Measurements from ENCODE around the gene SARDH.

SARDH gene

DNA sequence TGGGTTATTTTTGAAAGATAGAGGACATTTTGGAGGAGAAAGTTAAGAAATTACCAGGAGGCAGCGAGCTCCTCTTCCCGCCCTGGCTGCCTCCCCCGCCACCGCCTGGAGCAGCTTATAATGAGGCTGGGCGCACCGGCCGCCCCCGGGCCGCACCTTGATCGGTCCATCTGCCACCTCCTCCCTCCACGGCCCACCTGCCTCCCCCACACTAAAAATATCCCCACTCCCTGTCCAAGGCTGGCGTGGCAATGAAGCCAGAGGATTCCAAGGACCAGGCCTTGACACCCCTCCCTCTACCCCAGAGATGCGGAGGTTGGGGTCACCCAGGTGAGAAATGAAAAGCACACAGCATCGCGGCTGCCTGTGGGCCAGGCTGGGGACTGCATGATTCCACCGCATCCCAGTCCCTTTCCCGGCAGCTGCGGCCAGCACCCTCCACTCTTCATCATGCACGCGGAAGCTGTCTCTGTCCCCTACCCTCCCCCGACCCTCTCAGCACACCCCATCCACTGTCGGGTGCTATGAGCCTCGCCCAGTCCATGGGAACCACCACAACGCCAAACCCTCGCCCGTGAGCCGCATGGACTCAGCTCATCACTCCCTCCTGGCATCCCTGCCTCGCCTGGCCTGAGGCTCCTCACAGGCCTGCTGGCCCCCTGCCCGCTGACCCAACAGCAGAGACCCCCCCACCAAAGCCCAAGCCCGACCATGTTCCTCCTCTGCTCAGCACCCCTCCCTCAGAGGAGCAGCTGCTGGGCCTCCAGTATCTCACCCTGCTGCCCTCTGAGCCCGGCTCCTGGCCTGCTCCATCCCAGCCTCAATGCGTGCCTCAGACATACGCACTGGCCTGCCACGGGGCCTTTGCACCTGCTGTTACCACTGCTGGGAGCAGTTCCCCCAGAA lies 50.0 kb downstream of the SARDH start:
- CTCF ChIA-PET, result no interaction called here

GRCh38 chr9:133686642-133687575 lies 51.2 kb downstream of the SARDH start:
- POLR2A ChIA-PET, result no interaction called here
- no peak for TF ChIP-seq TARDBP (IDR thresholded peaks at IDR 0.05)
- no peak for TF ChIP-seq FOXM1 (IDR thresholded peaks at IDR 0.05; ENCODE audit: borderline replicate concordance)
- TF ChIP-seq, protein P1, sequence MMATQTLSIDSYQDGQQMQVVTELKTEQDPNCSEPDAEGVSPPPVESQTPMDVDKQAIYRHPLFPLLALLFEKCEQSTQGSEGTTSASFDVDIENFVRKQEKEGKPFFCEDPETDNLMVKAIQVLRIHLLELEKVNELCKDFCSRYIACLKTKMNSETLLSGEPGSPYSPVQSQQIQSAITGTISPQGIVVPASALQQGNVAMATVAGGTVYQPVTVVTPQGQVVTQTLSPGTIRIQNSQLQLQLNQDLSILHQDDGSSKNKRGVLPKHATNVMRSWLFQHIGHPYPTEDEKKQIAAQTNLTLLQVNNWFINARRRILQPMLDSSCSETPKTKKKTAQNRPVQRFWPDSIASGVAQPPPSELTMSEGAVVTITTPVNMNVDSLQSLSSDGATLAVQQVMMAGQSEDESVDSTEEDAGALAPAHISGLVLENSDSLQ (IDR thresholded peaks at IDR 0.05), result no peak
- TF ChIP-seq SUZ12 (IDR thresholded peaks at IDR 0.05), result no peak
- TF ChIP-seq LEF1 (IDR thresholded peaks at IDR 0.05; ENCODE audit: borderline replicate concordance), result no peak
- DNase-seq (ENCODE audit: extremely low spot score), result no peak
- CTCF ChIA-PET, result no interaction called here

More for the DNA sequence above, 50.0 kb downstream of the SARDH start:
- DNase-seq (ENCODE audit: extremely low spot score), result no peak
- POLR2A ChIA-PET, result no interaction called here
- no peak for TF ChIP-seq HDGF (IDR thresholded peaks at IDR 0.05; ENCODE audit: borderline replicate concordance)
- TF ChIP-seq L3MBTL2 (conservative IDR thresholded peaks at IDR 0.05), result no peak
- no peak for TF ChIP-seq TARDBP (IDR thresholded peaks at IDR 0.05)
- no peak for TF ChIP-seq NFRKB (IDR thresholded peaks at IDR 0.05)
- TF ChIP-seq SUZ12 (IDR thresholded peaks at IDR 0.05), result no peak
- TF ChIP-seq ELF4 (IDR thresholded peaks at IDR 0.05), result no peak
- TF ChIP-seq SP1 (IDR thresholded peaks at IDR 0.05), result no peak
- no peak for TF ChIP-seq ARNT (IDR thresholded peaks at IDR 0.05)
- TF ChIP-seq FOXK2 (IDR thresholded peaks at IDR 0.05), result no peak
- TF ChIP-seq, protein P1 (IDR thresholded peaks at IDR 0.05), result no peak
- no peak for TF ChIP-seq FOXM1 (IDR thresholded peaks at IDR 0.05; ENCODE audit: borderline replicate concordance)
- TF ChIP-seq BHLHE40 (IDR thresholded peaks at IDR 0.05; ENCODE audit: borderline replicate concordance), result no peak
- no peak for TF ChIP-seq LEF1 (IDR thresholded peaks at IDR 0.05; ENCODE audit: borderline replicate concordance)

GRCh38 chr9:133685653-133686609 lies 52.2 kb downstream of the SARDH start:
- DNase-seq (ENCODE audit: extremely low spot score), result no peak
- TF ChIP-seq HDGF (IDR thresholded peaks at IDR 0.05; ENCODE audit: borderline replicate concordance) (no peak), NFRKB (IDR thresholded peaks at IDR 0.05) (no peak), ZNF384 (IDR thresholded peaks at IDR 0.05) (no peak), FOXA1 (IDR thresholded peaks at IDR 0.05) (no peak), SUZ12 (IDR thresholded peaks at IDR 0.05) (no peak), BHLHE40 (IDR thresholded peaks at IDR 0.05; ENCODE audit: borderline replicate concordance) (no peak), LEF1 (IDR thresholded peaks at IDR 0.05; ENCODE audit: borderline replicate concordance) (no peak), CTBP1 (IDR thresholded peaks at IDR 0.05; ENCODE audit: borderline replicate concordance) (no peak), SP1 (IDR thresholded peaks at IDR 0.05) (no peak), FOXM1 (IDR thresholded peaks at IDR 0.05; ENCODE audit: borderline replicate concordance) (no peak), ELF4 (IDR thresholded peaks at IDR 0.05) (no peak), TARDBP (IDR thresholded peaks at IDR 0.05) (no peak), ARNT (IDR thresholded peaks at IDR 0.05) (no peak), L3MBTL2 (conservative IDR thresholded peaks at IDR 0.05) (no peak), FOXK2 (IDR thresholded peaks at IDR 0.05) (no peak)
- TF ChIP-seq, protein P1 (IDR thresholded peaks at IDR 0.05), result no peak
- POLR2A ChIA-PET, result no interaction called here
- CTCF ChIA-PET, result no interaction called here

DNA sequence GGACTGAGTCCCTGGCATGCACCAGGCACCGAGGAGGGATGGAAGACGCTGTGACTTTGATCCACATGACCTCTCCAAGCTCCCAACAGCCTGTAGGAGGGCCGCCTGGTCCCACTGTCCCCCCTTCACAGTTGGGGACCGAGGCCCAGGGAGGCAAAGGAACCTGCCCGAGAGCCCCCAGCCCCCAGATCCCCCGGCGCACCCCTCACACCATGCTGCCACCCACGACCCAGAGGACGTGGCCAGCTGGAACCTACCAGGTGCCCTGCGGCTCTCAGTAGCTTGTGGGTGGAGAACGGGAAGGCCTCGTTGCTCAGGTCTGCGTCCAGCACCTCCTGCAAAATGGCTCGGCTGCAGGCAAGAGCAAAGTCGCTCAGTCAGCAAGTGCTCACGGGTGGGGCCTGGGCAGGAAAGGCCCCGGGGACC lies 53.2 kb downstream of the SARDH start:
- no peak for TF ChIP-seq ARNT (IDR thresholded peaks at IDR 0.05)
- no peak for TF ChIP-seq NFRKB (IDR thresholded peaks at IDR 0.05)
- no peak for TF ChIP-seq SP1 (IDR thresholded peaks at IDR 0.05)
- no peak for TF ChIP-seq HDGF (IDR thresholded peaks at IDR 0.05; ENCODE audit: borderline replicate concordance)
- TF ChIP-seq FOXA1 (IDR thresholded peaks at IDR 0.05), result no peak
- no peak for TF ChIP-seq TARDBP (IDR thresholded peaks at IDR 0.05)
- no peak for TF ChIP-seq ELF4 (IDR thresholded peaks at IDR 0.05)
- CTCF ChIA-PET, result interaction anchor here (0.5 kb wide), 1 partner anchor 81 kb away, joined by 3 read pairs; no protein-coding TSS in a partner anchor
- no peak for DNase-seq (ENCODE audit: extremely low spot score)
- POLR2A ChIA-PET, result no interaction called here

Data from HEK293T (cell line).